ENCODE data around the gene RAD9B.
"Not testable (repeated sequence)": the region's sequence is repeated elsewhere in the genome, so short reads cannot be mapped to it uniquely, and the experiment has no call there.

Gene RAD9B

GRCh38 chr12:110528277-110528839, 26.2 kb downstream of the RAD9B start:
- DNase-seq (ENCODE audit: low spot score), result no peak

GRCh38 chr12:110530511-110530910, 28.4 kb downstream of the RAD9B start:
- no peak for DNase-seq (ENCODE audit: low spot score)

DNA sequence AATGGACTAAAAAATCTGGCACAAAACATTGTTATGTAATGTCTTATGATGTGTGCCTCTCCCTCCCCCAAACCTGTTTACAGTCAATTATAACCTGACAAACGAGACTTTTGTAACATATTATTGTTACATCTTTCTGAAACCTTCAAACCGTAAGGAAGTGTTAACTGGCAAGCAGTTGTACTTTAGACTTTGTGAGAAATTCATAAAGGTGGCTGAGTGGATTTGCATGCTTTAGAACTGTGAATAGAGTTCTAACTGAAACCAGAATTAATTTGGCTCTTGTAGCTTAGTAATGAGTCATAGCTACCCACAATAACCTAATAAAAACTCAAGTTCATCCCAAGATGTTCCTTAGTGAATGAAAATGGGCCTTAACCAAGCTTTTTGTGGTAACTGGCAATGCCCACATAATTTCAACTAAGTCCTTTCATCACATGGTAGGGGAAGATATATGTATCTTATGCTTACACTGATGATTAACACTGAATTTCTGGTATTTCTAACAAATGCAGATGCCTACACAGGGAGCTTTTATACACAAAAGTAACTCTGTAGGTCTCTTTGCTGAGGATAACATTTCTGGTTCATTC, 29.7 kb downstream of the RAD9B start:
- peak; percentile 59 for DNase-seq (ENCODE audit: low spot score)

GRCh38 chr12:110532644-110533043, 30.5 kb downstream of the RAD9B start:
- no peak for DNase-seq (ENCODE audit: low spot score)

DNA sequence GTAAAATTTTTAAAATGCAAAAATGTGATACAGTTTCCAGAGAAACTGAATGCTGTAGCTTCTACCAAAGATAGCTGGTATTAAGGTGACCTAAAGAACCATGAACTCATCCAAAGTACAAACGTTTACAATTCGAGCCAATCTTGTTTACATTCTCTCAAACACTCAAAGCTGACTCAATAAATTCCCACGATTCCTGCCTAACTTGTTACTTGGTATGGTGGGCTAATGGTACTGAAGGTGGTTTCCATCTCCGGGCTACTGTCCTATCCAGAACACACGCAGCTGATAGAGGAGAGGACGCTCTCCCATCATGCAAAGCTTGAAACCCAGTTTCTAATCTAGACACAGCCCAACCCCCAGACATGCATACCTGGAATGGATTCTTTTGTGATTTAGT, 31.5 kb downstream of the RAD9B start:
- DNase-seq (ENCODE audit: low spot score), result no peak

GRCh38 chr12:110534811-110535210, 32.7 kb downstream of the RAD9B start:
- DNase-seq (ENCODE audit: low spot score), result no peak

- DNase-seq (ENCODE audit: low spot score), result no peak
Observed at GRCh38 chr12:110536834-110537604, 34.9 kb downstream of the RAD9B start.

DNA sequence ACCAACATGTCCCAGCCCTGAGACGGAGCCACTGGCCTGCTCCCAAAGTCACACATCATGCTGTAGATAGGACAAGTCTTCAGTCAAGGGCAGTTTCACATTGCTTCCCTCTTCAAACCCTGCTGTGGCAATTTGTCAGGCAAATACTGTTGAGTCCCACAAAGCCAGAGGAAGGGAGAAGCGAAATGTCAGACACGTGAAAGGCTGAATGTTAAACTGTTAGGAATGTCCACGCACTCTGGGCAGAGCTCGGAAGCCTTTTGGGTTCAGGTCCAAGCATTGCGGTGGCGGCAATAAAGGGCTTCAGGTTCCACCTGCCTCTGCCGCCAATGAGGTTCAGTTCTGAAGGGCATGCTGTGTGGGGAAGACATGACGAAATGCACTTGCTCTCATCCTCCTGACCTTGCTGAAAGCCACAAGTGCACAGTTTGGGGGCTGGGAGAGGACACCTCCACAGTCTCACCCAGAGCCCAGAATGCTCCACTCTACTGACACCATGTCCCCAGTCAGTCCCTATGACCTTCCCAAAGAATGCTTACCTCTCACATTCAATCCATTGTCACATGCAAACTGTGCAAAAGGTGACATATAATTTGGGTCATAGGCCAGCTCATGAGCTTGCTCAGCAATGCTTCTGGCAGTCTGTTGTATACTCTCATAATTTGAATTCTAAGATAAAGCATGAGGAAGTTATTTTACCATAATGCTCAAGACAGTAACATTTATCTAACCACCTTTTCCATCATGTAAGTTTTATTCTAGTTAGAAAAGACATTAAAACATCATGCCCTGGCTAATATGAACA, 35.7 kb downstream of the RAD9B start:
- no peak for DNase-seq (ENCODE audit: low spot score)

GRCh38 chr12:110538869-110539622, 36.9 kb downstream of the RAD9B start:
- DNase-seq (ENCODE audit: low spot score), result no peak

- DNase-seq (ENCODE audit: low spot score), result no peak
Observed at GRCh38 chr12:110540048-110540447, 37.9 kb downstream of the RAD9B start.

DNA sequence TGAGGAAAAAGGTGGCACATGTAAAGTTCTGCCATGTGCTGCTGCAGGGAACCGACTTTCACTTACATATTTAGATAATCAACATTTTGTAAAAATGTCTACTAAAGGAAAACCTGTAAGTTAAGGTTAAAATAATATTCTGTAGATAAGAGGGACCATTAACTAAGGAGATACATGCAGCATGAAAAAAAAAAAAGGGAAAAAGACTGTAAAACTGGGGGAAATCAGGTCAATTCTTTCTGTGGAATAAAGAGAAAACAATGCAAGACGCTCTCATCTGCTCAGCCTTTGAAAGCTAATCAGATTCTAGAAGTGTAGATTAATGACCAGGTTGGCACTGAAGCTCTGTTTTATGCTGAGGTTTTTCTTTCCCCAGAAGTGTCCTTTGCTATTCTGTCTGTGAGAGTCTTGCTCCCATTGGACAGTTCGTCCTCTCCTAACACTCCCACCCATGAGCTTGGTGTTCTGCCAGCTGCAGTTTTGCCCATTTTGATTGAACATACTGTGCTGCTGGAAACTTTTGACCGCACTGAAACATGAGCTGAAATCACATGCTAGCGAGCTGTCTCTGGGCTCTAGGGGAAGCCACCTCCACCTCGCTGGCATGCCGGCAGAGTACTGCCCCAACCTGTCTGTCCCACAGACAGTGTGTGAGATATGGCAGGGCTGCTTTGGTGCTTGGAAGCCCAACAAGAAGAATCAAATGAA, 41.3 kb downstream of the RAD9B start:
- DNase-seq (ENCODE audit: low spot score), result peak; percentile 21

- no peak for DNase-seq (ENCODE audit: low spot score)
Observed at GRCh38 chr12:110543965-110544364, 41.8 kb downstream of the RAD9B start.

DNA sequence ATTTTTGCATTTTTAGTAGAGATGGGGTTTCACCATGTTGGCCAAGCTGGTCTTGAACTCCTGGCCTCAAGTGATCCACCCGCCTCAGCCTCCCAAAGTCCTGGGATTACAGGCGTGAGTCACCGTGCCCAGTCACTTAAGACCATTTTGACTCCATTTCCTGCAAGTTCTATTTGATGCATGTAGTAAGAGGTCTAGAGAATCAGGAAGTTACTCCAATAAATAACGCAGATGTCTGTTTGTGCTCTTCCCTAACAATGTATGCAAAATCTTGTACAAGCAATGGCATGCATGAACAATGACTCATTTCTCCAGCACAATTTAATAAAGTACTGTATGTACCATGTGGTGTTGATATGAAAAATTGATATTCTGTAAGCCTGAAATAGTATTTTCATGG, 43.1 kb downstream of the RAD9B start:
- DNase-seq (ENCODE audit: low spot score), result not testable (repeated sequence)

DNA sequence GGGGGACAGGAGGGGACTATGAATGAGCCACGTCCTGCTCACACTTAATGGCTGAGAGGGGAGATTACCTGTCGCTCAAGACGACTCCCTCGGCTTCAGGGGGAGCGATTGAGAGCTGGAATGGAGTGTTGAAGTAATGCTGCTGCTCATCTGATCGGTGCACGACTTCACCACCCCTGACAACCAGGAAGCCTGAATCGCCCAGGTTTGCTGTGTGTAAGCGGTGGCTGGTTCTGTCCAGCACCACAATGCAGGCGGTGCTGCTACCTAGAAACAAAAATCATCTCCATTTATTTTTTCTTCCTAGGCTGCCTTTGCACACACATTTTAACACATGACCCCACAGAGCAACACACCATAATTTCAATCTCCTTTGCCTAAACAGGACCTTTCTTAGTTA, 43.7 kb downstream of the RAD9B start:
- no peak for DNase-seq (ENCODE audit: low spot score)

DNA sequence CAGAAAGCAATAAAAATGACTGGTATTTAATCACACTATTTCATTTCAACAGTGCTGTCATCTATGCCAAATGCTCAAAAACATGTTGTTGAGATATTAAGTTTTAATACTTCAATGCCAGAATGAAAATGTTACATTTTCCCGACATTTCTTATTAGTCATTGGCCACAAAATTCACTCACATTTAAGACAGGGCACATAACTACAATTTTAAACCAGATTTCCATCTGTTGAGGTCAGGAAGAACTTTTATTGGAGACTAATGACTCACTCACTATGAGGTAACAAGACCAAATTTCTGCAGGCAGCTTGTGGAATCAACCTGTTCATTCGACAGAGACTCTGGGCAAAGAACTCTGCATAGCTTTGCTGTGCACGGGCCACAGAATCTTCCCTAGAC, 44.2 kb downstream of the RAD9B start:
- DNase-seq (ENCODE audit: low spot score), result no peak

GRCh38 chr12:110547090-110547489, 45.0 kb downstream of the RAD9B start:
- DNase-seq (ENCODE audit: low spot score), result no peak

DNA sequence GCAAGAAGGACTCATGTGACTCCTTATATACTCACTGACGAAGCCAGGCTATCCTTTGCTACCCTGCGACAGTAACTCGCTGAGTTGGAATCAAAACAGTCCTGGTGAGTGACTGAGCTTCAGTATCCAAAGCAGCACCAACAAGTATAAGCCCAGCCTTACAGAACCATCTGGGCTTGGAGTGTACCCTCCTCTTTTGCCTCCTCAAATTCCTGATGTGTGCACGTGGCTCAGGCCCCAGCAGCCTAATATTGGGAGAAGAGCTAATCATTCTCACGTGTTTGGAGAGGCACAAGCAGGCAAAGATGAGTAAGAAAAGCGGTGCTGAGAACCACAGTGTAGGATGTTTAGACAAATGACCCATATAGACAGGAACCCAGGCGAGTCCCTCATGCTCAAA, 46.5 kb downstream of the RAD9B start:
- no peak for DNase-seq (ENCODE audit: low spot score)

- DNase-seq (ENCODE audit: low spot score), result no peak
Observed at GRCh38 chr12:110549716-110550115, 47.6 kb downstream of the RAD9B start.

- DNase-seq (ENCODE audit: low spot score), result no peak
Observed at GRCh38 chr12:110550981-110551380, 48.9 kb downstream of the RAD9B start.

All from putamen (tissue), 1 donor.